A549 (cell line): ENCODE data around the gene FOXP1. TPM values are rescaled to one million over a fixed set of nuclear protein-coding genes. Genes with fewer than 3 reads are reported as not detected.

ENCODE experiments used
- ATAC-seq, 2 experiments: fragments of 200-7000 bp in 1 of 2; fragments of >200 bp in 1 of 2; cut with Nextera tagmentation in 1 of 2; cut with Tn5 transposase in 1 of 2; 3 replicates each; pipeline versions ENCODE4 v1.8.0 to v1.9.1; 2018 to 2020; ENCODE audit warnings: mild to moderate bottlenecking in 1 of 2, moderate library complexity in 1 of 2
- CTCF ChIA-PET: fragments of 300-600 bp; sonication (Branson Sonifier 250); formaldehyde crosslinking; extraction: SDS; loops from one replicate; lab custom pipeline; 2021; ENCODE audit warnings: antibody characterized with exemption, inconsistent platforms; lab: Yijun Ruan, JAX
- POLR2A ChIA-PET: fragments of 350-600 bp; formaldehyde crosslinking; extraction: SDS; loops from one replicate; lab custom pipeline; 2021; ENCODE audit warnings: antibody characterized with exemption, inconsistent platforms; lab: Yijun Ruan, JAX
- DNase-seq, 2 experiments: peaks; one replicate each; pipeline versions ENCODE4 v3.0.0 to v3.0.0-alpha.2; 2011 to 2016; ENCODE audit warnings: low read depth in 1 of 2, low spot score in 1 of 2
- FAIRE-seq: peaks from 2 replicates; lab custom pipeline; 2011; peaks lifted over from hg19 to GRCh38; lab: Jason Lieb, UNC
- H3K27ac ChIP-seq, 2 experiments: fragments of >200 bp; sonication (Bioruptor Twin); formaldehyde crosslinking; 3 replicates each; pipeline ENCODE4 v1.5.1; 2016 to 2017
- H3K4me1 ChIP-seq: fragments of >200 bp; sonication (Bioruptor Twin); formaldehyde crosslinking; 3 replicates; pipeline ENCODE4 v1.6.1; 2016
- H3K4me2 ChIP-seq: fragments of >200 bp; sonication (Bioruptor Twin); formaldehyde crosslinking; 3 replicates; pipeline ENCODE4 v1.6.1; 2016
- H3K4me3 ChIP-seq: fragments of >200 bp; sonication (Bioruptor Twin); formaldehyde crosslinking; 3 replicates; pipeline ENCODE4 v1.5.1; 2016
- H3K9me3 ChIP-seq: fragments of >200 bp; sonication (Bioruptor Twin); formaldehyde crosslinking; 3 replicates; pipeline ENCODE4 v1.6.1; 2016
- CBX2 ChIP-seq: fragments of 200-600 bp; sonication (generic); IDR thresholded peaks from 2 replicates; pipeline ENCODE4 v1.6.1; 2016; ENCODE audit warnings: low read depth, mild to moderate bottlenecking, borderline replicate concordance
- CHD4 ChIP-seq: fragments of 200-600 bp; sonication (generic); IDR thresholded peaks from 2 replicates; pipeline ENCODE4 v1.6.1; 2016; ENCODE audit warnings: antibody characterized with exemption, mild to moderate bottlenecking, borderline replicate concordance
- EHF ChIP-seq: fragments of 250-450 bp; sonication (Bioruptor Pico); IDR thresholded peaks from 2 replicates; pipeline ENCODE4 v1.5.0; 2020; ENCODE audit warnings: mild to moderate bottlenecking
- ELK1 ChIP-seq: fragments of 150-350 bp; IDR thresholded peaks from 2 replicates; pipeline ENCODE4 v1.6.1; 2014; ENCODE audit warnings: low read depth, mild to moderate bottlenecking, low read length
- EP300 ChIP-seq, 2 experiments: fragments of >200 bp; sonication (Bioruptor Twin); formaldehyde crosslinking; IDR thresholded peaks; 2 replicates in 1 of 2; 3 replicates in 1 of 2; pipeline ENCODE4 v1.6.1; 2016 to 2017
- FOSB ChIP-seq: fragments of 250-450 bp; sonication (Bioruptor Pico); IDR thresholded peaks from 2 replicates; pipeline ENCODE4 v1.5.0; 2020; ENCODE audit warnings: mild to moderate bottlenecking, moderate library complexity
- GATA3 ChIP-seq: IDR thresholded peaks from 2 replicates; pipeline ENCODE4 v1.6.1; 2012; ENCODE audit warnings: borderline replicate concordance
- HDAC2 ChIP-seq: fragments of 200-600 bp; sonication (generic); IDR thresholded peaks from 2 replicates; pipeline ENCODE4 v1.6.1; 2016
- HES2 ChIP-seq: fragments of >200 bp; sonication (Bioruptor Twin); formaldehyde crosslinking; IDR thresholded peaks from 2 replicates; pipeline ENCODE4 v1.6.1; 2016
- HEYL ChIP-seq: fragments of 250-450 bp; sonication (Bioruptor Pico); IDR thresholded peaks from 2 replicates; pipeline ENCODE4 v1.8.0; 2021; ENCODE audit warnings: mild to moderate bottlenecking, moderate library complexity
- HOXA7 ChIP-seq: fragments of 250-450 bp; sonication (Bioruptor Pico); IDR thresholded peaks from 2 replicates; pipeline ENCODE4 v1.5.0; 2020; ENCODE audit warnings: mild to moderate bottlenecking, moderate library complexity
- MYC ChIP-seq: IDR thresholded peaks from 2 replicates; pipeline ENCODE4 v1.6.1; 2012; ENCODE audit warnings: mild to moderate bottlenecking, inconsistent platforms, low read length, improper control_type of control experiment, borderline replicate concordance
- NFE2L2 ChIP-seq: fragments of 150-350 bp; conservative IDR thresholded peaks from 2 replicates; pipeline ENCODE4 v1.6.1; 2014; ENCODE audit warnings: low read length
- POLR2AphosphoS2 ChIP-seq: conservative IDR thresholded peaks from 2 replicates; pipeline ENCODE4 v1.6.1; 2012; ENCODE audit warnings: low read length, improper control_type of control experiment, inconsistent platforms
- RCOR1 ChIP-seq: fragments of 150-350 bp; IDR thresholded peaks from 2 replicates; pipeline ENCODE4 v1.6.1; 2014; ENCODE audit warnings: antibody characterized with exemption, low read length, low read depth
- REST ChIP-seq: fragments of 200-600 bp; sonication (generic); IDR thresholded peaks from 2 replicates; pipeline ENCODE4 v1.6.1; 2016; ENCODE audit warnings: antibody characterized with exemption, mild to moderate bottlenecking, moderate library complexity
- RFX5 ChIP-seq: fragments of 450-650 bp; IDR thresholded peaks from 2 replicates; pipeline ENCODE4 v1.7.1; 2014; ENCODE audit warnings: antibody characterized with exemption, mild to moderate bottlenecking, moderate library complexity
- TP53 ChIP-seq: fragments of 250-450 bp; sonication (Bioruptor Pico); IDR thresholded peaks from 2 replicates; pipeline ENCODE4 v1.5.0; 2021; ENCODE audit warnings: mild to moderate bottlenecking, moderate library complexity
- ZSCAN20 ChIP-seq: fragments of 250-450 bp; sonication (Bioruptor Pico); IDR thresholded peaks from 2 replicates; pipeline ENCODE4 v1.8.0; 2022; ENCODE audit warnings: mild to moderate bottlenecking, moderate library complexity
- WGBS: methylation state at CpG from one replicate; pipeline ENCODE4 v1.1.6; 2017; ENCODE audit errors: missing lambda C conversion rate; 5-methylcytosine and 5-hydroxymethylcytosine counted together
- polyA plus RNA-seq, 4 experiments: library from polyadenylated mRNA; depleted of rRNA in 3 of 4; stranded (reverse); fragments of >200 nt; fragmentation: RNase III in 1 of 4; extraction: RNeasy Plus Mini Kit Qiagen cat#74134 plus additional on column Dnase treatment in 1 of 4; gene quantifications; 2 replicates in 3 of 4; 3 replicates in 1 of 4; pipeline ENCODE4 v1.2.3, GENCODE V29; 2011 to 2017
- TF ChIP-seq, protein P1 (sequence below): fragments of >200 bp; sonication (Bioruptor Twin); formaldehyde crosslinking; IDR thresholded peaks from 3 replicates; pipeline ENCODE4 v1.5.1; 2016
- TF ChIP-seq, protein P2 (sequence below): IDR thresholded peaks from 2 replicates; pipeline ENCODE4 v1.6.1; 2012
- TF ChIP-seq, protein P3 (sequence below): fragments of 250-450 bp; sonication (Bioruptor Pico); IDR thresholded peaks from 2 replicates; pipeline ENCODE4 v1.5.0; 2021; ENCODE audit warnings: mild to moderate bottlenecking, moderate library complexity, borderline replicate concordance

Gene FOXP1
- polyA plus RNA-seq, 2 of the 4 experiments (the other 2 are of a cell fraction) = 12.8 to 13.9 TPM

GRCh38 chr3:71577011-71577410 lies 6.5 kb downstream of the FOXP1 start:
- H3K27ac ChIP-seq = no peak overlapping the region
- H3K4me1 ChIP-seq = peaks cover 33% of the 10 kb centered on the region
- no peak overlapping the region for H3K4me2 ChIP-seq
- TF ChIP-seq ZSCAN20 (CRISPR knock-in tag) = no peak
- WGBS = 95% methylated on average over 5 of the region's 5 CpGs
- no peaks in the 10 kb centered on the region for H3K9me3 ChIP-seq
- POLR2A ChIA-PET = no interaction called here
- no peak overlapping the region for H3K4me3 ChIP-seq
- FAIRE-seq (no peak), DNase-seq (no peak), ATAC-seq (no peak)
- CTCF ChIA-PET = interaction anchor here (1.4 kb wide), 1 partner anchor 208 kb away, joined by 3 read pairs; no protein-coding TSS in a partner anchor

DNA sequence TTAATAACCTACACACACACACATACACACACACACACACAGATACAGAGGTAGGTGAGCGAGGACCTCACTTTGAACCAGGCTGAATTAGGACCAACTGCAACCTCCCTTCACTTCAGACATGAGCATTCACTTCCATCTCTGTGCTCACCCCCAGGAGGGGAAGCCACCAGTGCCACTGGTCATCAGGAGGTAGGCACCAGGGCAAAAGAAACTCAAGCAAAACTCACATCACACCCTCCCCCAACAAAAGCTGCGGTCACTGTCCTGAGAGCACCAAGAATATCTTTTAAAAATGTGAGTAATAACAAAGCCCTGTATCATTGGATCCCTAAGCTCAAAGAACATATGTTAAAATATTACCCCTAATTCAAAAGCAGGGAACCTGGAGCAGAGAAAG lies 8.1 kb downstream of the FOXP1 start:
- Histone ChIP-seq H3K4me2 (no peak overlapping the region), H3K4me1 (peaks cover 27% of the 10 kb centered on the region), H3K4me3 (no peak overlapping the region), H3K9me3 (no peaks in the 10 kb centered on the region), H3K27ac (no peak overlapping the region)
- FAIRE-seq (no peak), ATAC-seq (no peak), DNase-seq (no peak)
- 87% methylated on average over 2 of the region's 2 CpGs for WGBS
- POLR2A ChIA-PET = no interaction called here
- CTCF ChIA-PET = no interaction called here
- TF ChIP-seq TP53 (no peak), NFE2L2 (no peak), FOSB (CRISPR knock-in tag) (no peak), EHF (CRISPR knock-in tag) (no peak), MYC (no peak), HEYL (no peak), RFX5 (no peak), CBX2 (no peak), POLR2AphosphoS2 (no peak), CHD4 (no peak), GATA3 (no peak)
- TF ChIP-seq, protein P1, sequence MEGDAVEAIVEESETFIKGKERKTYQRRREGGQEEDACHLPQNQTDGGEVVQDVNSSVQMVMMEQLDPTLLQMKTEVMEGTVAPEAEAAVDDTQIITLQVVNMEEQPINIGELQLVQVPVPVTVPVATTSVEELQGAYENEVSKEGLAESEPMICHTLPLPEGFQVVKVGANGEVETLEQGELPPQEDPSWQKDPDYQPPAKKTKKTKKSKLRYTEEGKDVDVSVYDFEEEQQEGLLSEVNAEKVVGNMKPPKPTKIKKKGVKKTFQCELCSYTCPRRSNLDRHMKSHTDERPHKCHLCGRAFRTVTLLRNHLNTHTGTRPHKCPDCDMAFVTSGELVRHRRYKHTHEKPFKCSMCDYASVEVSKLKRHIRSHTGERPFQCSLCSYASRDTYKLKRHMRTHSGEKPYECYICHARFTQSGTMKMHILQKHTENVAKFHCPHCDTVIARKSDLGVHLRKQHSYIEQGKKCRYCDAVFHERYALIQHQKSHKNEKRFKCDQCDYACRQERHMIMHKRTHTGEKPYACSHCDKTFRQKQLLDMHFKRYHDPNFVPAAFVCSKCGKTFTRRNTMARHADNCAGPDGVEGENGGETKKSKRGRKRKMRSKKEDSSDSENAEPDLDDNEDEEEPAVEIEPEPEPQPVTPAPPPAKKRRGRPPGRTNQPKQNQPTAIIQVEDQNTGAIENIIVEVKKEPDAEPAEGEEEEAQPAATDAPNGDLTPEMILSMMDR = no peak
- TF ChIP-seq, protein P2, sequence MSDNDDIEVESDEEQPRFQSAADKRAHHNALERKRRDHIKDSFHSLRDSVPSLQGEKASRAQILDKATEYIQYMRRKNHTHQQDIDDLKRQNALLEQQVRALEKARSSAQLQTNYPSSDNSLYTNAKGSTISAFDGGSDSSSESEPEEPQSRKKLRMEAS = no peak

DNA sequence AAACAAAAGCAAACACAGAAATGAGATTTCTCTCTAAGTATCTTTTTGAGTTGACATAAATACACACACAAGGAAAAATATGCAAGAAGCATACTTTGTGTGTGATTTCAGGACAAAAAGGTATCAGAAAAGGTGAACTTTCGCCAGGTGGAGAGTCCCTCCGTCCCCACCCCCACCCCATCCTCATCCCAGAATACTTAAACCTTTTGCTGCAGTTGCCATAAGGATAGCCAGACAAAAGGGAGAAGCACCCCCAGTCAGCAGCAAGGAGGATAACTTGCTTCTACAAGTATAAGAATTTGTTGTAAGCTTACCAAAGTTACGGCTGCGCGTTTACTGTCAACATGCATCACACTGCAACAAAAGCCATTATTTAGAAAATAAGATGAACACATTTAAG lies 10.3 kb downstream of the FOXP1 start:
- DNase-seq (no peak), ATAC-seq (no peak), FAIRE-seq (no peak)
- peaks cover 5% of the 10 kb centered on the region; the same call in 2 of the 3 replicates for H3K4me1 ChIP-seq
- ChIA-PET POLR2A (no interaction called here), CTCF (interaction anchor here (0.5 kb wide), 1 partner anchor 63 kb away, joined by 3 read pairs; no protein-coding TSS in a partner anchor)
- no peak overlapping the region for H3K4me2 ChIP-seq
- no peak overlapping the region for H3K4me3 ChIP-seq
- 88% methylated on average over 5 of the region's 5 CpGs for WGBS
- H3K27ac ChIP-seq = no peak overlapping the region
- H3K9me3 ChIP-seq = no peaks in the 10 kb centered on the region
- TF ChIP-seq HES2 (no peak), EP300 (IDR thresholded peaks at IDR 0.05) (no peak), HDAC2 (no peak), CBX2 (no peak), ELK1 (no peak), POLR2AphosphoS2 (no peak), HOXA7 (CRISPR knock-in tag) (no peak), REST (no peak), GATA3 (no peak), RCOR1 (no peak), CHD4 (no peak)
- TF ChIP-seq, protein P1 = no peak
- TF ChIP-seq, protein P3, sequence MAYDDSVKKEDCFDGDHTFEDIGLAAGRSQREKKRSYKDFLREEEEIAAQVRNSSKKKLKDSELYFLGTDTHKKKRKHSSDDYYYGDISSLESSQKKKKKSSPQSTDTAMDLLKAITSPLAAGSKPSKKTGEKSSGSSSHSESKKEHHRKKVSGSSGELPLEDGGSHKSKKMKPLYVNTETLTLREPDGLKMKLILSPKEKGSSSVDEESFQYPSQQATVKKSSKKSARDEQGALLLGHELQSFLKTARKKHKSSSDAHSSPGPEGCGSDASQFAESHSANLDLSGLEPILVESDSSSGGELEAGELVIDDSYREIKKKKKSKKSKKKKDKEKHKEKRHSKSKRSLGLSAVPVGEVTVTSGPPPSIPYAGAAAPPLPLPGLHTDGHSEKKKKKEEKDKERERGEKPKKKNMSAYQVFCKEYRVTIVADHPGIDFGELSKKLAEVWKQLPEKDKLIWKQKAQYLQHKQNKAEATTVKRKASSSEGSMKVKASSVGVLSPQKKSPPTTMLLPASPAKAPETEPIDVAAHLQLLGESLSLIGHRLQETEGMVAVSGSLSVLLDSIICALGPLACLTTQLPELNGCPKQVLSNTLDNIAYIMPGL (CRISPR knock-in tag) = no peak
